HepG2 (cell line): Measurements from ENCODE around the gene ARG1. TPM values are rescaled to one million over a fixed set of nuclear protein-coding genes. Genes with fewer than 3 reads are reported as not detected.

Source experiments
- ELF1 ChIP-seq: sonication (generic); formaldehyde crosslinking; IDR thresholded peaks from 2 replicates; pipeline ENCODE4 v1.4.0; 2020; ENCODE audit warnings: missing genetic modification reagents
- ELF3 ChIP-seq: IDR thresholded peaks from 2 replicates; pipeline ENCODE4 v1.6.1; 2016; ENCODE audit warnings: missing genetic modification reagents, missing compliant biosample characterization
- FOXA3 ChIP-seq: IDR thresholded peaks from 2 replicates; pipeline ENCODE4 v1.6.1; 2016; ENCODE audit warnings: missing genetic modification reagents, missing compliant biosample characterization
- KDM5B ChIP-seq: sonication (generic); formaldehyde crosslinking; IDR thresholded peaks from 2 replicates; pipeline ENCODE4 v1.4.0; 2020; ENCODE audit warnings: missing genetic modification reagents, mild to moderate bottlenecking, borderline replicate concordance
- KLF12 ChIP-seq: sonication (generic); formaldehyde crosslinking; IDR thresholded peaks from 2 replicates; pipeline ENCODE4 v1.4.0; 2020; ENCODE audit warnings: missing genetic modification reagents, borderline replicate concordance
- POGZ ChIP-seq: sonication (generic); formaldehyde crosslinking; IDR thresholded peaks from 2 replicates; pipeline ENCODE4 v1.4.0; 2020; ENCODE audit warnings: mild to moderate bottlenecking, missing genetic modification reagents
- SALL1 ChIP-seq: sonication (generic); formaldehyde crosslinking; IDR thresholded peaks from 2 replicates; pipeline ENCODE4 v1.8.0; 2022; ENCODE audit warnings: mild to moderate bottlenecking, missing genetic modification reagents
- ZMYM4 ChIP-seq: sonication (generic); formaldehyde crosslinking; IDR thresholded peaks from 2 replicates; pipeline ENCODE4 v1.8.1; 2023; ENCODE audit warnings: mild to moderate bottlenecking, missing genetic modification reagents
- ZNF292 ChIP-seq: sonication (generic); formaldehyde crosslinking; IDR thresholded peaks from 2 replicates; pipeline ENCODE4 v1.8.1; 2022; ENCODE audit warnings: mild to moderate bottlenecking, low read depth, missing genetic modification reagents, borderline replicate concordance
- ZNF33B ChIP-seq: sonication (generic); formaldehyde crosslinking; IDR thresholded peaks from 2 replicates; pipeline ENCODE4 v1.5.1; 2020; ENCODE audit warnings: mild to moderate bottlenecking, missing genetic modification reagents
- ZNF501 ChIP-seq: sonication (generic); formaldehyde crosslinking; IDR thresholded peaks from 2 replicates; pipeline ENCODE4 v1.5.1; 2020; ENCODE audit warnings: mild to moderate bottlenecking, moderate library complexity, missing genetic modification reagents
- polyA plus RNA-seq, 8 experiments: library from polyadenylated mRNA; depleted of rRNA in 3 of 8; stranded (reverse) in 7 of 8; unstranded in 1 of 8; fragments of >200 nt; fragmentation: Illumina TruSeq in 4 of 8; extraction: Trizol in 4 of 8; gene quantifications; 2 replicates each; pipeline versions ENCODE4 v1.2.1 to v1.2.3, GENCODE V29; 2011 to 2016; ENCODE audit warnings: low read depth in 4 of 8, missing spikeins in 1 of 8, mixed read lengths in 1 of 8; ENCODE audit not compliant: insufficient read depth in 1 of 8
- total RNA-seq, 5 experiments: library from RNA; depleted of rRNA; stranded (reverse); fragments of >200 nt; fragmentation: Illumina TruSeq; extraction: Trizol; gene quantifications; 2 replicates each; pipeline ENCODE4 v1.2.3, GENCODE V29; 2016; ENCODE audit warnings: low read depth in 1 of 5
- TF ChIP-seq, protein P1 (sequence below): sonication (generic); formaldehyde crosslinking; IDR thresholded peaks from 2 replicates; pipeline ENCODE4 v1.4.0; 2020; ENCODE audit warnings: missing genetic modification reagents
- TF ChIP-seq, protein P2 (sequence below): sonication (generic); formaldehyde crosslinking; IDR thresholded peaks from 2 replicates; pipeline ENCODE4 v1.5.0; 2020; ENCODE audit warnings: mild to moderate bottlenecking, missing genetic modification reagents, borderline replicate concordance
- TF ChIP-seq, protein P3 (sequence below): sonication (generic); formaldehyde crosslinking; IDR thresholded peaks from 2 replicates; pipeline ENCODE4 v1.4.0; 2020; ENCODE audit warnings: mild to moderate bottlenecking, missing genetic modification reagents

ARG1 gene
- total and polyA plus RNA-seq, 2 of the 13 experiments (the other 11 are each of a cell fraction or from before 2014, with no cell fraction given) = 2.2 to 11.2 TPM

DNA sequence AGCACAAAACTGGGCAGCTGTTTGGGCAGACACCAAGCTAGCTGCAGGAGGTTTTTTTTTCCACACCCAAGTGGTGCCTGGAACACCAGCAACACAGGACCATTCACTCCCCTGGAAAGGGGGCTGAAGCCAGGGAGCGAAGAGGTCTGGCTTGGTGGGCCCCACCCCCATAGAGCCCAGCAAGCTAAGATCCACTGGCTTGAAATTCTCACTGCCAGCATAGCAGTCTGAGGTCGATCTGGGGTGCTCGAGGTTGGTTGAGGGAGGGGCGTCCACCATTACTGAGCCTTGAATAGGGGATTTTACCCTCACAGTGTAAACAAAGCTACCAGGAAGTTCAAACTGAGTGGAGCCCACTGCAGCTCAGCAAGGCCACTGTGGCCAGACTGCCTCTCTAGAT is 34.4 kb upstream of the ARG1 start (continued):
- TF ChIP-seq, protein P1, sequence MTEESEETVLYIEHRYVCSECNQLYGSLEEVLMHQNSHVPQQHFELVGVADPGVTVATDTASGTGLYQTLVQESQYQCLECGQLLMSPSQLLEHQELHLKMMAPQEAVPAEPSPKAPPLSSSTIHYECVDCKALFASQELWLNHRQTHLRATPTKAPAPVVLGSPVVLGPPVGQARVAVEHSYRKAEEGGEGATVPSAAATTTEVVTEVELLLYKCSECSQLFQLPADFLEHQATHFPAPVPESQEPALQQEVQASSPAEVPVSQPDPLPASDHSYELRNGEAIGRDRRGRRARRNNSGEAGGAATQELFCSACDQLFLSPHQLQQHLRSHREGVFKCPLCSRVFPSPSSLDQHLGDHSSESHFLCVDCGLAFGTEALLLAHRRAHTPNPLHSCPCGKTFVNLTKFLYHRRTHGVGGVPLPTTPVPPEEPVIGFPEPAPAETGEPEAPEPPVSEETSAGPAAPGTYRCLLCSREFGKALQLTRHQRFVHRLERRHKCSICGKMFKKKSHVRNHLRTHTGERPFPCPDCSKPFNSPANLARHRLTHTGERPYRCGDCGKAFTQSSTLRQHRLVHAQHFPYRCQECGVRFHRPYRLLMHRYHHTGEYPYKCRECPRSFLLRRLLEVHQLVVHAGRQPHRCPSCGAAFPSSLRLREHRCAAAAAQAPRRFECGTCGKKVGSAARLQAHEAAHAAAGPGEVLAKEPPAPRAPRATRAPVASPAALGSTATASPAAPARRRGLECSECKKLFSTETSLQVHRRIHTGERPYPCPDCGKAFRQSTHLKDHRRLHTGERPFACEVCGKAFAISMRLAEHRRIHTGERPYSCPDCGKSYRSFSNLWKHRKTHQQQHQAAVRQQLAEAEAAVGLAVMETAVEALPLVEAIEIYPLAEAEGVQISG = peak; percentile 33; the same call in 1 of the 2 replicates
- TF ChIP-seq POGZ (CRISPR knock-in tag) (peak; percentile 65), KLF12 (CRISPR knock-in tag) (0 out of 2 replicates have a peak, but pooled peaks have one; percentile 39), ZNF501 (CRISPR knock-in tag) (0 out of 2 replicates have a peak, but pooled peaks have one; percentile 25), ELF3 (peak; percentile 79), FOXA3 (peak; percentile 29; the same call in 1 of the 2 replicates), SALL1 (CRISPR knock-in tag) (peak; percentile 44; the same call in 1 of the 2 replicates), ELF1 (peak; percentile 33; the same call in 1 of the 2 replicates), ZNF33B (0 out of 2 replicates have a peak, but pooled peaks have one; percentile 53), ZMYM4 (CRISPR knock-in tag) (peak; percentile 64), ZNF292 (CRISPR knock-in tag) (0 out of 2 replicates have a peak, but pooled peaks have one; percentile 31), KDM5B (CRISPR knock-in tag) (peak; percentile 56; the same call in 1 of the 2 replicates)
- TF ChIP-seq, protein P2, sequence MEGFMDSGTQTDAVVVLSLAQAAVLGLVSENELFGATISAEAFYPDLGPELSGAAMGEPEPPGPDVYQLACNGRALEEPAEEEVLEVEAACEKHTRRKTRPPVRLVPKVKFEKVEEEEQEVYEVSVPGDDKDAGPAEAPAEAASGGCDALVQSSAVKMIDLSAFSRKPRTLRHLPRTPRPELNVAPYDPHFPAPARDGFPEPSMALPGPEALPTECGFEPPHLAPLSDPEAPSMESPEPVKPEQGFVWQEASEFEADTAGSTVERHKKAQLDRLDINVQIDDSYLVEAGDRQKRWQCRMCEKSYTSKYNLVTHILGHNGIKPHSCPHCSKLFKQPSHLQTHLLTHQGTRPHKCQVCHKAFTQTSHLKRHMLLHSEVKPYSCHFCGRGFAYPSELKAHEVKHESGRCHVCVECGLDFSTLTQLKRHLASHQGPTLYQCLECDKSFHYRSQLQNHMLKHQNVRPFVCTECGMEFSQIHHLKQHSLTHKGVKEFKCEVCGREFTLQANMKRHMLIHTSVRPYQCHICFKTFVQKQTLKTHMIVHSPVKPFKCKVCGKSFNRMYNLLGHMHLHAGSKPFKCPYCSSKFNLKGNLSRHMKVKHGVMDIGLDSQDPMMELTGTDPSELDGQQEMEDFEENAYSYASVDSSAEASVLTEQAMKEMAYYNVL = 0 out of 2 replicates have a peak, but pooled peaks have one; percentile 18
- TF ChIP-seq, protein P3, sequence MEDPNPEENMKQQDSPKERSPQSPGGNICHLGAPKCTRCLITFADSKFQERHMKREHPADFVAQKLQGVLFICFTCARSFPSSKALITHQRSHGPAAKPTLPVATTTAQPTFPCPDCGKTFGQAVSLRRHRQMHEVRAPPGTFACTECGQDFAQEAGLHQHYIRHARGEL (CRISPR knock-in tag) = 0 out of 2 replicates have a peak, but pooled peaks have one; percentile 12
